ENCODE data around the gene SCAMP3.

DNA sequence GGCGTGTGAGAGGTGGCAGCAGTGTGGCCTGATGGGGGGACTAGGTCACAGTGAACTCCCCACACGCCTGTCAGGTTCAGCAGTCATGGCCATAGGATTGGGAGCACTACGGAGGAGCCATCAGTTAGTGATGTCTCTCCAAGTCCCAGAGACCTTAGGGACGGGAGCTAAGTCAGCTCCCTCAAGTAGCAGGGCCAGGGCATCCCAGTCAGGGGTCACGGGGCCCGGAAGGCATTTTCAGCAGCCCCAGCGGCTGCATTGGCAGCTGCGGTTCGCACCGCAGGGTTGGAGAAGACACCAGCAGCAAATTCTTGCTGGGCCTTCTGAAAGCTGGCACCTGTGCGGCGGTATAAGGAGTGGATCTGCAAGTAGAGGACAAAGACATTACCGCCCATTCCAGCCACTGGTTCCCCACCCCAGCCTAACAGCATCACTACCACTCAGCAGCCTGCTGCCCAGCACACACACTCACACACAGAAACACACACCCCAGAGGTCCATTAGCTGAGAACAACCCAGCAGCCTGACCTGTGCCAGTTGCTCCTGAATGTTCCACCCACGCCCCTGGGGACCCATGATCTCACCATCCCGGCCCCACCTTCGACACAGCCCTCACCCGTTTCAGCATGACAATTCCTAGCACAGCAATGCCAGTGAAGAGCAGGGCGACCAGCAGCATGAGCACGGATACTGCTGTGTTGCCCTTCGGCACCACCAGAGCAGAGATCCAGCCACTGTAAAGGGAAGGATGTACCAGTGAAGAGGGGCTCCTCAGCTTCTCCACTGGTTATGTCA, 5.9 kb downstream of the SCAMP3 start:
- TF ChIP-seq CTCF (conservative IDR thresholded peaks at IDR 0.05 in 1 of 2, IDR thresholded peaks at IDR 0.05 in 1 of 2; ENCODE audit: extremely low read depth in 1 of 2, insufficient read depth in 1 of 2, low read depth in 1 of 2, low read length in 2 of 2) (no peak), EZH2 (IDR thresholded peaks at IDR 0.05; ENCODE audit: borderline replicate concordance, low read length) (no peak)

Measured in mammary epithelial cell (primary cell).